ENCODE data around the gene CENPP. TPM values are rescaled to one million over a fixed set of nuclear protein-coding genes. Genes with fewer than 3 reads are reported as not detected.

The CENPP gene
- total RNA-seq, 1 experiment from 2014 or later: 6.3 TPM

DNA sequence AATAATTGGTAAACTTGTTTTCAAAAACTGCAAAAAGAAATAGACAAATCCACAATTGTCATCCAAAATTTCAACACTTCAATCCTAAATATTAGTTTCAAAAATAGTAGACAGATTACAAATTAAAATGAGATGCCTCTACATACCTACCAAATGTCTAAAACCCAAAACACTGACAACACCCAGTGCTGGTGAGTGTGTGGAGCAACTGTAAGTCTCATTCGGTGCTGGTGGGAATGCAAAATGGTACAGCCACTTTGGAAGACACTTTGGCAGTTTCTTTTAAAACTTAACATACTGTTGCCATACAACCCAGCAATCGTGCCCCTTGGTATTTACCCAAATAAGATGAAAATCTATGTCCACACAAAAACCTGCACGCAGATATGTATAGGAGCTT is 203.4 kb downstream of the CENPP start:
- in situ Hi-C loops (cut with HindIII; ENCODE audit: low pct_unique_long_range_greater_than_20kb, low sequenced_read_pairs): no loop called here
- no peak for DNase-seq (ENCODE audit: low read depth, low spot score)

DNA sequence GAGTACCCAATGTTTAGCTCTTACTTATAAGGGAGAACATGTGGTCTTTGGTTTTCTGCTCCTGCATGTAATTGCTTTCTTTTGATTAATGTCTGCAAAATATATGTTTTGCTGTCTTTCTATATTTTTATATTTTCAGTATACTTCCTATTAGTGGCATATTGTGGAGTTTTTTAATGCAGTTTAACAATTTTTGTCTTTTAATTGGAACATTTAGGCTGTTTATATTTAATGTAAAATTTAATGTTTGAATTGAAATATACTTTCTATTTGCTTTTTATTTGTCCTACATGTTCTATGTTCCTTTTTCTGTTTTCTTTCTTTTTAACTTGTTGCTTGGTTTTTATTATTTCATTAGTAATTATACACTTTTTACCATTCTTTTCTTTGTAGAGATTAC is 205.1 kb downstream of the CENPP start:
- no peak for DNase-seq (ENCODE audit: low read depth, low spot score)
- in situ Hi-C loops (cut with HindIII; ENCODE audit: low pct_unique_long_range_greater_than_20kb, low sequenced_read_pairs): no loop called here

DNA sequence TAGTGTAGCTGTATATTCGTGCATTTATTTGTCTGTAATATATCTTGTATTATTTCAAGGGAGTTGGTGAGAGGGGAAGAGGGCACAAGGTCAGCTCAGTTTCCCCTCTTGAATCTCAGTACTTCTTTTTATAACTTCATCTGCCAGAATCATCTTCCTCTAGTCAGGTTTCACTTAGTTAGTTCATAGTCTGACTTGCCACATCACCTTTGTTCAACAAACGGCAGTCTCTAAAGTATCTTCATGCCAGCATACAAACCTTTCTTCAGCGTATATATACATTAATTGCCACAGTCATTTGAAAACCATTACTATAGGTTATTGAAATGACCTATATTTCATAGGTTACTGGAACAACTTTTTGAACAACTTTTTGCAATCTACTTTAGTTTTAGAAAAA is 208.5 kb downstream of the CENPP start:
- in situ Hi-C loops (cut with HindIII; ENCODE audit: low pct_unique_long_range_greater_than_20kb, low sequenced_read_pairs): no loop called here
- DNase-seq (ENCODE audit: low read depth, low spot score): no peak

DNA sequence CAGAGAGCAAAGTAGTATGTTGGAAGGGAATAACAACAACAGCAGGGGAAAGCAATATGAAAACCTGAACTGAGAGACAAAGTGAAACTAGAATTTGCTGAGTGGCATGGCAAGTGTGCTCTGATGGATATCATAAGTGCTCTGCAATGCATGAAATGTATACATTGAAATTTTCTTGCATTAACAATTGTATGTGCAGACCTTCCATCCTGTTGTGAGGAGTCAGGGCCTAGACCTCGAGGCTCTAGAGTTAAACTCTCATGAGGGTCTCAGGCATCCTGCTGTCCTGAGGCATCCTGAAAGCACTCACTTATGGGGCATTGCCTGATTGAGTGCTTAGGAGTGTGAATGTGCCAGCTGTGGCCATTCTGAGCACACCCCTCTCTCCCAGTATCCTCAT is 208.9 kb downstream of the CENPP start:
- DNase-seq (ENCODE audit: low read depth, low spot score): no peak
- in situ Hi-C loops (cut with HindIII; ENCODE audit: low pct_unique_long_range_greater_than_20kb, low sequenced_read_pairs): no loop called here

DNA sequence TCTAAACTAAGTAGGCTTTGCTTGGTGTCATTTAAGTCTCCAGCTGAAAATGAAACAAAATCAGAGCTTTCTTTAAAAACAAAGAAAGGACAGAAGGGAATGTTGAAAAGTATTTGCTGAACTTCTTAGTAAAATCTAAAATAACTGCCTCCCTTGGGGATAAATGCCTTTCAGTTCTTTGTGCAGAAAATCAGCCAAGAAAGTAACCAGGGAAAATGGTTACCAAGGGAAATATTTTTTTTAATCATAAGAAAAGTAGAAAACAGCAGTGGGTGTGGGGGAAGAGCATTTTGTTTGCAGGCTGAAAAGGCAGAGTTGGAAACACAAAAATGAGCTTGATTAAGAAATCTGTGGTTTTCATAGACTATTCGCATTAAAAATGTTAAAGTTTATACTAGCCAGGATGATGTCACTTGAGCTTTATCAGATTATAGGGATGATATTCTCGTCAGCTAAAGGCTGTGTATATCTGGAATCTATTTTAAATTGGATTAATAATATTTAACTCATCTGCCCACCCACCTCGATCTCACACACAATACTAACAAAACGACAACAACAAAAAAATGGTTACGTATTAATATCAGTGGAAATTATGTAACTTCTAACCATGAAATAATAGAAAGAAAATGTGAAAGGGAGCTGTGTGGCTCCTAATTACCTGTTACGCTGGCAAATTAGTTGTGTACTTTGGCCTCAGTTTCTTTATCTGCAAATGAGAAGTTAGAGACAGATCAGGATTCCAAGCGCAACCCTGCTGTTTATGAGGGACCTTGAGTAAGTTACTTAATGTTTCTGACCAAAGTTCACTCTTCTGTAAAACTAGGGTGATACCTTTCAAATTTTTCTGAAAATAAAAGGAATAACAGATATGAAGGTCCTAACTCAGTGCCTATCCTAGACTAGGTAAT is 210.4 kb downstream of the CENPP start, which contains the start of gene ECM2:
TSS of gene ECM2 (minus strand) at position 51 of the 911 bp plus-strand sequence. CDS start 13,124 bp downstream, outside the sequence.
- no peak for DNase-seq (ENCODE audit: low read depth, low spot score)
- in situ Hi-C loops (cut with HindIII; ENCODE audit: low pct_unique_long_range_greater_than_20kb, low sequenced_read_pairs): no loop called here

DNA sequence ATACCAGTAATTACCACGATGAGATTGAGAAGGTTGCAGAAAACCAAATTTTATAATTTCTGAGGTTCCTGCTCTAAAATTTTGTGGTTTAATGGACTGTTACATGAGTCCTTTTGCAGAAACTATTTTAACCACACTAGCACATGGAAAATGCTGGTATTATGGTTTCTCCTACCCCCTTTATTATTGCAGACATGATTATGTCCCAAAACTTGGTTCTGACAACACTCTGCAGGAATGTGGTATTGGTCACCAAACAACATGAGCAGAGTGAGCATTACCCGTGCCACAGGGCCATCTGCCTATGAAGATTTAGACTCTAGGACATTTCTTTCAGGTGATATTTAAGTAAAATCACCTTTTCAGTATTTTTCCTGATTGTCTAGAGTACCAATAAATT is 212.8 kb downstream of the CENPP start:
- in situ Hi-C loops (cut with HindIII; ENCODE audit: low pct_unique_long_range_greater_than_20kb, low sequenced_read_pairs): no loop called here
- no peak for DNase-seq (ENCODE audit: low read depth, low spot score)

DNA sequence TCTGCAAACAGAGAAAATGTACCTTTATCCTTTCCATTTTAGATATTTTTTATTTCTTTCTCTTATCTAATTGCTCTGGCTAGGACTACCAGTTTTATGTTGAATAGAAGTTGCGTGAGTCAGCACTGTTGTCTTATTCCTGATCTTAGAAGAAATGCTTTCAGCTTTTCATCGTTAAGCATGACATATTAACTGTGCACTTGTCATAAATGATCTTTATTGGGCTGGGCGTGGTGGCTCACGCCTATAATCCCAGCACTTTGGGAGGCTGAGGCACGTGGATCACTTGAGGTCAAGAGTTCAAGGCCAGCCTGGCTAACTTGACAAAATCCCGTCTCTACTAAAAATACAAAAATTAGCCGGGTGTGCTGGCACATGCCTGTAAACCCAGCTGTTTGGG is 218.2 kb downstream of the CENPP start:
- in situ Hi-C loops (cut with HindIII; ENCODE audit: low pct_unique_long_range_greater_than_20kb, low sequenced_read_pairs): no loop called here
- no peak for DNase-seq (ENCODE audit: low read depth, low spot score)

DNA sequence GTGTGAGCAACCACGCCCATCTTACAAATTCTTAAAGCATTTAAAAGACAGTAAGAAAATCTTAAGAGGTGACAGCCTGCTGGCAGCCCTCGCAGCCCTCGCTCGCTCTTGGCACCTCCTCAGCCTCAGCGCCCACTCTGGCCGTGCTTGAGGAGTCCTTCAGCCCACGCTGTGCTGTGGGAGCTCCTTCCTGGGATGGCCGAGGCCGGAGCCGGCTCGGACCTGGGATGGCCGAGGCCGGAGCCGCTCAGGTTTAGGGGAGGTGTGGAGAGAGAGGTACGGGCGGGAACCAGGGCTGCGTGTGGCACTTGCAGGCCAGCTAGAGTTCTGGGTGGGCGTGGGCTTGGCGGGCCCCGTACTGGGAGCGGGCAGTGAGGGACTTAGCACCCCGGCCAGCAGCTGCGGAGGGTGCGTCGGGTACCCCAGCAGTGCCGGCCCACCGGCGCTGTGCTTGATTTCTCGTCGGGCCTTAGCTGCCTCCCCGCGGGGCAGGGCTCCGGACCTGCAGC is 219.3 kb downstream of the CENPP start:
- in situ Hi-C loops (cut with HindIII; ENCODE audit: low pct_unique_long_range_greater_than_20kb, low sequenced_read_pairs): no loop called here

DNA sequence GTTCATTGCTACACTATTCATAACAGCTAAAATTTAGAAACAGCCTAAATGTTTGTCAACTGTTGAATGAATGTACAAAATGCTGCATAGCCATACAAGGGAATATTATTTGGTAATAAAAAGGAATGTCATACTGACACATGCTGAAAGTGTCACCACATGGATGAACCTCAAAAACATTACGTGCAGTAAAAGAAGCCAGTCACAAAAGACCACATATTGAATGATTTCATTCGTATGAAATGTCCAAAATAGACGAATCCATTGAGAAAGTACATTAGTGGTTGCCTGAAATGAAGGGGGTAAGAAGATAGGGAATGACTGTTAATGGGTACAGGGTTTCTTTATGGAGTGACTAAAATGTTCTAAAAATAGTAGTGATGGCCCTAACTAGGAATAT is 221.6 kb downstream of the CENPP start:
- in situ Hi-C loops (cut with HindIII; ENCODE audit: low pct_unique_long_range_greater_than_20kb, low sequenced_read_pairs): no loop called here
- no peak for DNase-seq (ENCODE audit: low read depth, low spot score)

More for the DNA sequence above, 219.3 kb downstream of the CENPP start:
- DNase-seq (ENCODE audit: low read depth, low spot score): no peak

DNA sequence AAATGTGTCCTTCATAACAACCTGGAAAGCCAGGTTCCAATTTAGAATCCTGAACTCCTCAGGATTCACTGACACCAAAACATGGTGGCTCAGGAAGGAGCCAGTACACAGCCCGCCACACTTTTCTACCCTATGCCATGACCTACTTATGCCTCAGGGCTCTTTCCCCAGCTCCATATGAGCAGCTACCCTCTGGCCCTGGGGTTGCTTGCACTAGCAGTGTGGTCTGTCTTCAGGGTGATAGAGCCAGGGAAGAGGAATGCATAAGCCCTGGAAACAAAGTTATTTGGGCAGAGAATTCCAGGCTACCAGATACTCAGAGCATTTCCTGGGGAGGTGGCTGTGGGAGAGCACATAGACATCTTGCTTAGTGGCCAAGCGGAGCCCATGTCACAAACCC is 225.0 kb downstream of the CENPP start:
- no peak for DNase-seq (ENCODE audit: low read depth, low spot score)
- in situ Hi-C loops (cut with HindIII; ENCODE audit: low pct_unique_long_range_greater_than_20kb, low sequenced_read_pairs): no loop called here

DNA sequence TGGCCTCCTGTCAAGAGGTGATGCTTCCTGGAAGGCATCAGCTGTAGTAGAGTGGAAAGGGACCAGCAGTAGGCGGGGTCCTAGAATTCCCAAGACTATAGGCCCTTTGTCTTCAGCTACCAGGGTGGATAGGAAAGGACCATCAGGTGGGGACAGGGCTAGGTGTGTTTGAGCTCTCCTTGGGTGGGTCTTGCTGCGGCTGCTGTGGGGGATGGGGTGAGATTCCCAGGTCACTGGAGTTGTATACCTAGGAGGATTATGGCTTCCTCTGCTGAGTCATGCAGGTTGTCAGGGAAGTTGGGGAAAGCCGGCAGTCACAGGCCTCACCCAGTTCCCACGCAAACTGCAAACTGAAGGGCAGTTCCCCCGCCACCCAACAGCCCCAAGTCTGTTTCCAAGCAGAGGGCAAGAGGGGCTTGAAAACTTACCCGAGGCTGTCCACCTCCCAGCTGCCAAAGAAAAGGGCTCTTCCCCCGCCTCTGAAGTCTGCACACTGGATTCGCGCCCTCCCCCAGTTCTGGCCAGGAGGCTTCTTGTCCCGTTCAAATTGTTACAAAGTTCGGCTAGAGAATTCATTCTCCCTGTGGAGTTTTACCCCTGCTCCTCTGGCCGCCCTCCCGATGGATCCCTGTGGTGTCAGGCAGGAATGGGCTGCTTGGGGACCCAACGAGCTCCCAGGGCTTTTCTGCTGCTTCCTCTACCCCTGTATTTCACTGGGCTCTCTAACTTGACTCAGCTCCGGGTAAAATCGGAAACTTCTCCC is 233.0 kb downstream of the CENPP start:
- in situ Hi-C loops (cut with HindIII; ENCODE audit: low pct_unique_long_range_greater_than_20kb, low sequenced_read_pairs): no loop called here
- DNase-seq (ENCODE audit: low read depth, low spot score): no peak

DNA sequence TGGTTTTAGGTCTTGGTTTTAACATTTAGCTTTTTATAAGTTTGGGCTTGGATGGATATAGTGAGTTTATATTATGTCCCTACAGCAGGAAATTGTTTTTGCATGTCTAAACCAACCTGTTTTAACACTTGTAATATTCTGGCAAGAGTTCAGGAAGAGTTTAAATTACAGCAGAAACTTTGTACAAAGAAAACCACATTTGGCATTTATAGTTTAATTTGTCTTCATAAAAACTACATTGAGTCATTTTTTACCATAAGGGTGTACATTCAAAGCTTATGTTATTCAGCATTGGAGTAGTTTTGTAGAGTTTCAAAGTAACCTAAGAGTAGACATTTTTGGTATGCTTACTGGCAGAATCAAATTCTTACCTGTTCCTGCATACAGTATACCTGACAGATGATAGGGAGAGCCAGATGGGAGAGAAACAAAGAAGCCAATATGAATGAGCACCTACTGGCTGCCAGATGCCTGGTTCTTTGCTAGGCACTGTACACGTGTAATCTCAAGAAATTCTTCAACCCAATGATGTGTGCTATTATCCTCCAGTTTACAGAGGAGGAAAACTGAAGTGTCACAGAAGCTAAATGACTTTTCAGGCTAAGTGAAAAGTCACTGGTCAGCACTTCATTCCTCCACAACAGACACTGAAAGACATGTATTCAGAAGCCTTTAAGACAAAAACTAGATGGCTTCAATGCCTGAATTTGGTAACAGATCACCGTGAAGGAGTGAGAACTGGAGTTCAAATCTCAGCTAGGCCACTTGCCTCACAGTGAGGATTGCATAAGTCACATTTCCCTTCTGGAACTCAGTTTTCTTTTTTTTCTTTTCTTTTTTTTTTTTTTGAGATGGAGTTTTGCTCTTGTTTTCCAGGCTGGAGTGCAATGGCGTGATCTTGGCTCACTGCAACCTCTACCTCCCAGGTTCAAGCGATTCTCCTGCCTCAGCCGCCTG is 235.9 kb downstream of the CENPP start:
- DNase-seq (ENCODE audit: low read depth, low spot score): no peak
- in situ Hi-C loops (cut with HindIII; ENCODE audit: low pct_unique_long_range_greater_than_20kb, low sequenced_read_pairs): no loop called here

DNA sequence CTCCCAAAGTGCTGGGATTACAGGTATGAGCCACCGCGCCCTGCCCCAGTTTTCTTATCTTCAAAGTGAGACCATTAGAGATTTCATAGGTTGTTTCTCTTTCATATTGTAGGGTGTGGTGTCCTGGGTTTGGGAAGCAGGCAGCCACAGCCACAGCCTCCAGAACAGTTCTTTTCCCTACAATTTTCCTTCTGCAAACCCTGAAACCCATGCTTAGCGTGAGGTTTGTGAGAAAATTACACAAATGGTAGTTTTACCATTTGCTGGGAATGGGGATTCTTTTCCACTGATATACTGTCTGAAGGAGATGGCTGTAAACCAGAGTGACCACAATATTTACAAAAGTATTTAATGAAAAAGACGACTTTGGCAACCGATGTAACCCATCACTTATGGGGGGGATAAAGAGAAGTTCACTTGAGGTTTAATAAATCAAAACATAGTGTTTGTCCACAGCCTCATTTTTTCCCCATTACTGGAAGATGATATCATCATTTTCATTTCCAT is 236.8 kb downstream of the CENPP start:
- DNase-seq (ENCODE audit: low read depth, low spot score): no peak
- in situ Hi-C loops (cut with HindIII; ENCODE audit: low pct_unique_long_range_greater_than_20kb, low sequenced_read_pairs): no loop called here

DNA sequence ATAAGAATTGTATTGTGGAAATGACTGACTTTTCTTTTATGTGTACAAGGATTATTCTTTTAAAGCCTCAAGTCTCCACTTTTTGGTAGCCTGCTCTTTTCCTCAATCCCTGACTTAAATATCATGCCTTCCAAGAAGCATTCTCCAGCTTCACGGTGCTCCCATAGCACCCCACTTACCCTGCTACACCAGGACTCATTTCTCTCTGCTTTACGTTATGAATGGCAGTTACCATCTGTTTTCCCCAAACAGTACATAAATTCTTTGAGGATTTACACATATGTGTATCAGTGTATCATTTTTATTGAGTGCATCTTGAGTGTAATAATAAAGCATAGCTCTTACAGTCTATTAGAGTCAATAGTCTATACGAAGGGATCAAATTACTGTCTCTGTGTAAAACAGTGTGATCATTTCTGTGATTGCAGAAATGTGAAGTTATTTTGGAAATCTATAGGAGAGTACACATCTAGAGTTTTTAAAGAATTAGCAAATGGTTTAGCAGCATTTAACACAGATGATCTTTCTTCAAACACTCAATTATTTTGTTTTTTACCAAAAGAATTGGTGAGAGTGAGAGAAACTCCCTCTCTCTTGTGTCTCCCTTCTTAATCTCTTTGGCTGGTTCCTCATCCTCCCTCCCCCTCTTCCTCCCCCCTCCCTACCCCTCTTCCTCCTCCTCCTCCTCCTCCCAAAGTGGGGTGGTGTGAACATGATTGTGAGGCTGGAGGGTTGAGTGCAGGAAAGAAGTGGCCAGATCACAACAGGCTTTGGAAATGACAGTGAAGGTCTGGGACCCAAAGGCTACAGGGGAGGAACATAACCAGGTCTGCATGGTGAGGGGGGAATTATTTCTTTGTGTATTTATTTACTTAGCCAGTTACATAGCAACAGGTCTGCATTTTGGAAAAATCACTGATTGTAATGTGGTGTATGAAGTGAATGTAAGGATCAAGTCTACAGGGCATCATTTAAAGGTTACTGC is 237.7 kb downstream of the CENPP start:
- in situ Hi-C loops (cut with HindIII; ENCODE audit: low pct_unique_long_range_greater_than_20kb, low sequenced_read_pairs): no loop called here
- no peak for DNase-seq (ENCODE audit: low read depth, low spot score)

DNA sequence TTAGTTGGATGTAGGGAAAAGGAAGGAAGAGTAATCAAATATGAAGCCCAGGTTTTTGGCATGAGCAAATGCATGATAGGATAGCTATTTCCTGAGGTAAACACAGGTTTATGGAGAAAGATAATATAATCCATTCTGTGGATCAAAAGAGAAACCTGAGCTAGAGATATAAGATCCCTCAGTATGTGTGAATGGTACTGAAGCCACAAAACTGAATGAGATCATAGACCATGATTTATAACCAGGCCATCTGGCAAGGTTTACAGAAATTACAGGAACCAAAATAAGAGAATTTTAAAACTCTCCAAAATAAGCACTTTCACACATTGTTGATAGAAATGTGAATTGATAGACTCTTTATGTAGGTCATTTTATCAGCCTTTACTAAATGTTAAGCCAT is 238.8 kb downstream of the CENPP start:
- in situ Hi-C loops (cut with HindIII; ENCODE audit: low pct_unique_long_range_greater_than_20kb, low sequenced_read_pairs): no loop called here
- no peak for DNase-seq (ENCODE audit: low read depth, low spot score)

DNA sequence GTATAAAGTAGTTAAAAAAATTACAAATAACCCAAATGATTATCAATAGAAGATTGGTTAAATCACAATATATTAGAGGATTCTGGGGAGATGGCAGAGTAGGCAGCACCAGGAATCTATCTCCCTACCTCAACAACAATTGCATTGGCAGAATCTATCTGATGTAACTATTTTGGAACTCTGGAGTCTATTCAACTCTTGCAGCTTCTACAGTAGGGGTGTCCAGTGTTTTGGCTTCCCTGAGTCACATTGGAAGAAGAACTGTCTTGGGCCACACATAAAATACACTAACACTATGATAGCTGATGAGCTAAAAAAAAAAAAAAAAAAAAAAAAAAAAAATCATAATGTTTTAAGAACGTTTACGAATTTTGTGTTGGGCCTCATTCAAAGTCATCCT is 239.2 kb downstream of the CENPP start:
- no peak for DNase-seq (ENCODE audit: low read depth, low spot score)
- in situ Hi-C loops (cut with HindIII; ENCODE audit: low pct_unique_long_range_greater_than_20kb, low sequenced_read_pairs): no loop called here

Measured in SK-MEL-5 (cell line).